ENCODE data around the gene ADGRG4.

- TF ChIP-seq EZH2 (IDR thresholded peaks at IDR 0.05): no peak
- no peak for TF ChIP-seq POLR2AphosphoS5 (IDR thresholded peaks at IDR 0.05; ENCODE audit: borderline replicate concordance, low read depth, low read length)
These were observed 3.7 kb downstream of the ADGRG4 start for GRCh38 chrX:136304493-136304892.
